Astrocyte of the cerebellum (primary cell): ENCODE results near the gene BMP6.
A peak's percentile ranks its signal among the peaks of the same experiment; 100 is the strongest.

Experiments used
- DNase-seq: peaks from one replicate; pipeline ENCODE4 v3.0.0-alpha.2; 2011; ENCODE audit warnings: low read depth
- H3K4me3 ChIP-seq: 2 replicates; pipeline ENCODE4 v1.5.1; 2011; ENCODE audit warnings: mild to moderate bottlenecking, low read depth, low read length, moderate library complexity
- in situ Hi-C: cut with HindIII; loops from 2 replicates; pipeline ENCODE4 v1.10.0; 2017; ENCODE audit warnings: low sequenced_read_pairs
- TF ChIP-seq, protein P1 (sequence below): IDR thresholded peaks from 2 replicates; pipeline ENCODE4 v1.5.1; 2012; ENCODE audit warnings: low read length, low read depth, moderate library complexity, mild to moderate bottlenecking; ENCODE audit errors: missing control alignments

The BMP6 gene

DNA sequence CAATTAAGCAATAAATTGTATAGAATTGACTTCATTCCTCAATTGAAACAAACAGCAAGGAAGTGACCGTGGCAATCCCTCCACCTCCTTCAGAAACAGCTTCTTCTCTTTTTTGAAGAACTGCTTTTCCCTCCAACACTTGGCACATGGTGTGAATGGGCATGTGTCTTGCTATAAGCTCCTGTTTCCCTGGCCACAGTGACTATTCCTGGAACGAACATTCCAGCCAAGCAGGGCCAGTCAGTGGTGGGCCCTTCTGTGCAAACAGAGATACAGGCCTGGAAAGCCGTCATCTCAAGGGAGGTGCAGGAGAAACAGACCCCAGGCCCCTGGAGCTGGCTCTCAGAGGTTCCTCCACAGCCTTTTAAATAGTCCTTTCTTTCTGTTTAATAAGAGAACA, 177.8 kb downstream of the BMP6 start:
- no peak for DNase-seq
- TF ChIP-seq, protein P1, sequence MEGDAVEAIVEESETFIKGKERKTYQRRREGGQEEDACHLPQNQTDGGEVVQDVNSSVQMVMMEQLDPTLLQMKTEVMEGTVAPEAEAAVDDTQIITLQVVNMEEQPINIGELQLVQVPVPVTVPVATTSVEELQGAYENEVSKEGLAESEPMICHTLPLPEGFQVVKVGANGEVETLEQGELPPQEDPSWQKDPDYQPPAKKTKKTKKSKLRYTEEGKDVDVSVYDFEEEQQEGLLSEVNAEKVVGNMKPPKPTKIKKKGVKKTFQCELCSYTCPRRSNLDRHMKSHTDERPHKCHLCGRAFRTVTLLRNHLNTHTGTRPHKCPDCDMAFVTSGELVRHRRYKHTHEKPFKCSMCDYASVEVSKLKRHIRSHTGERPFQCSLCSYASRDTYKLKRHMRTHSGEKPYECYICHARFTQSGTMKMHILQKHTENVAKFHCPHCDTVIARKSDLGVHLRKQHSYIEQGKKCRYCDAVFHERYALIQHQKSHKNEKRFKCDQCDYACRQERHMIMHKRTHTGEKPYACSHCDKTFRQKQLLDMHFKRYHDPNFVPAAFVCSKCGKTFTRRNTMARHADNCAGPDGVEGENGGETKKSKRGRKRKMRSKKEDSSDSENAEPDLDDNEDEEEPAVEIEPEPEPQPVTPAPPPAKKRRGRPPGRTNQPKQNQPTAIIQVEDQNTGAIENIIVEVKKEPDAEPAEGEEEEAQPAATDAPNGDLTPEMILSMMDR: no peak
- H3K4me3 ChIP-seq: no peak overlapping the region
- in situ Hi-C loops: no loop called here

DNA sequence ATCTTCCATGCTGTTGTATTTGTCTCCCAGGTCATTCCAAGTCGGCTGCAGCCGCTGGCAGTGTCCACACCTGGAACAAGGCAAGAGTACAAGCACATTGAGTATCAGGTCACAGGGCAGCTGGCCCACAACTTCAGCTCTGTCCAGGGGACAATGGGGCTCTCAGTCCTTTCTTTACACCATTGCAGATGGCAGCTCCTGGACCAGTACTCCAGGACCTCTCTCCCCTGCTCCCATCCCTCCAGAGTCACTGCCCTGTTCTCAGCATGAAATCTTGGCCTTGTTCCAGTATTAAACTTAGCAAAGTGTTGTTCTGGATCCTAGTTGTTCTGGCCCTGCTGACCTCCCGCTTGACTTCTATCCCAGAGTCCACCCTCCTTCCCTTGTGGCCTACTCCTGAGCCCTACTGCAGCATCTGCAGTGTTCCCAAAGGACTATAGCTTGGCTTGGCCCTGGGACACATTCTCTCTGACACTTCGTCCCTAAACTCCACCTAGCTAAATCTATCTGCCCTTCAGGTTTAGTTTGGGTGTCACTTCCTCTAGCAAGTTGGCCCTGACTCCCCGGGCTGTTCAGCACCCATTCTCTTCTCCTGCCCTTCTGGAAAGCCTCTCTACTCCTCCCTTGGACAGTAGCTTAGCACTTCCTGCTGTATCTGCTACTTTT, 178.9 kb downstream of the BMP6 start:
- DNase-seq: no peak
- H3K4me3 ChIP-seq: no peak overlapping the region
- TF ChIP-seq, protein P1: no peak
- in situ Hi-C loops: no loop called here

DNA sequence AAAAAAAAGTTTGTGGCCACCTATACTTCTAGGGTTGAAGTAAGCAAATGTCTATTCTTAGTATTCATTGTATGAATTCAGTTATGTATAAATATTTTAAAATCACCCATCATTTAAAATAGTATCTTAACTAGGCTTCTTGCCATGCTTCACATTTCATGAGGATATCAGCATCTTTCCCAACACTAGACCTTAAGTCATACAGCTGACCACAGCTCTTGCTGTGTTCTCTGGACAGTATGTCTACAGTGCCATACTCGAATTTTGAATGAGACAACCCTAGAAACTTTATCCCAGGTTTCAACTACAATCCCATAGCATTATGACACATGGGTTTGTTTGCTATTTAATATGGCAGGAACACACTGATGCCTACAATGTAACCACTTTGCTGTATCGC, 179.5 kb downstream of the BMP6 start:
- DNase-seq: no peak
- in situ Hi-C loops: no loop called here
- TF ChIP-seq, protein P1: no peak
- H3K4me3 ChIP-seq: no peak overlapping the region

DNA sequence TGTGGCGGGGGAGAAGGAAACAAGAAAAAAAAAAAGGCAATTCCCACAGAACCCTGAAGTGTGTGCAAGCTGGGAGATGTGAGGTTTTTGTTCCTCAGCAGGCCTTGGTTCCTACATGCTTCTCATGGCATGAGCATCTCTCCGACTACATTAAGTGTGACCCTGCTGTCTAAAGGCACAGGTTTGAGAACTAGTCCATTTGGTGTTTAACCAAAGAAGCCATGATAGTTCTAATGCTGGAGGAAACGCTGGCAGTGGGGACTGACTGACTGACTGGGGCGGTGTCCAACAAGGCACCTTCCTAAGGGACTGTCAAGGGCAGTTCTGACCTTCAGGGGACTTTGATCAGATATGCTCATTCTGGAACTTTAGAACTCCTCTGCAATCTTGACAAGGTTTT, 180.8 kb downstream of the BMP6 start:
- TF ChIP-seq, protein P1: no peak
- H3K4me3 ChIP-seq: no peak overlapping the region
- in situ Hi-C loops: no loop called here
- no peak for DNase-seq

DNA sequence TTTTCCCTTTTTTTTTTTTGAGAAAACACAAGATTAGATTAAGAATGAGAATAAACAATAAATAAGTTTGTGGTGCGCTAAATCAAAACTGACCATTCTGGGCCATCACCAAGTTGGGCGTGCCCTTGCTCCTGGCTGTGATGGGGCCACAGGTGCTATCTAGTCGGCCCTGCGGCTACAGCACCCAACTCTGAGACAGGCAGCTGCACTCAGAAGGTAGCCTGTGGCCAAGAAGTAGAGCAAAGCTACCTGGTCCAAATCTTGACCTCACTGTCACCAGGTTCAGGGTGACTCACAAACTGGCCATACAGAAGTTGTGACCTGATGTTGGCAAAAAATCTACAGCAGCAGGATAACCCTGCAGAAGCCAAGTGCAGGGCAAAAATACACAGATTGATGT, 181.3 kb downstream of the BMP6 start:
- in situ Hi-C loops: no loop called here
- no peak for DNase-seq
- TF ChIP-seq, protein P1: no peak
- H3K4me3 ChIP-seq: no peak overlapping the region

DNA sequence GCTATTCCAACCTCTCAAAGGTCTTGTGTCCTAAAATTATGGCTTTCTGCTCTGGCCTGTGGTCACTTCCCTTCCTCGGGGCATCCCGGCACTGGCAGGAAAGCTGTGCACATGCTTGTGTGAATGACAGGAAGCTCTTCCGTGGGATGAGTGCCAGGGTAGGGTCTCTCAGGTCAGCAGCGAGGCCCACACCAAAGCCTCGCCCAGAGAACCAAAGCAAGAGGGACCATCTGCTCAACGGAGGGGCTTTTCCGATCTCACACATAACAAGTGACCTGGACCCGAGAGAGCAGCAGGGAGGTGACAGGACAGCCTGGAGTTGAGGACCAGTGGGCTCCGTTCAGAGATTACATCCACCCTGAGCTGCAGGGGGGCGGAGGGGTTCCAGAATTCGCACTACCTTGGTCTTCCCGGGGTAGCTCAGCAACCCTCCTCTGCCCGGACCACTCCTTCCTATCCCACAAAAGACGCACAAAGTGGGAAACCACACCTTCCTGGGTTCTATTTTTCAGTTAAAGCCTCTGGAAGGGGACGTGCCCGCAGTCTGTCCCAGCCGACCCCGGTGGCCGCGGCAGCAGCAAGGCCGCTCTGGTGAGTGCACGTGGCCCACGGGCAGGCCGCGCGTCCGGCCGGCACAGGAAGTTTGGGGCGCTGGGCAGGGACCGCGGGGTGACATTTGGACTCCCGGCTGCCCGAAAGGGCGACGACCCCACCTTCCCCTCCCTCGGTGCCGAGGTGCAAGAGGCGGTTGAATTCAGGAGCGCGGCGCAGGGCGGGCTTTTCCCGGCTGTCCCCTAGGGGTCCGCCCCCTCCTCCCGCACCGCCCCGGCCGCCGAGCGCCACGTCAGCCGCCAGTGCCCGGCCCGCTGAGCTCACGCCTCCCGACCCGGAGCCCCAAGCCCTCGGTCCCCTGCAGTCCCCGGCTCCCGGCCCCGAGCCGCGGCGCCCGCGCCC, 183.7 kb downstream of the BMP6 start:
- in situ Hi-C loops: no loop called here
- TF ChIP-seq, protein P1: no peak
- DNase-seq: no peak
- peak overlapping the region; percentile 70 for H3K4me3 ChIP-seq
